GM12878 (cell line): Measurements from ENCODE around the gene CELSR1. TPM values are rescaled to one million over a fixed set of nuclear protein-coding genes. Genes with fewer than 3 reads are reported as not detected.

ENCODE experiments used
- ATAC-seq: fragments of 200-7000 bp; cut with Tn5 transposase; 3 replicates; pipeline ENCODE4 v1.9.1; 2020; ENCODE audit warnings: mild to moderate bottlenecking, moderate library complexity
- BruUV-seq: library from RNA; stranded (reverse); fragments of 400-500 nt; replicated peaks from 2 replicates; lab custom pipeline; 2021; lab: Mats Ljungman, UMichigan
- CTCF ChIA-PET: fragments of 300-600 bp; sonication (Branson Sonifier 250); formaldehyde crosslinking; extraction: SDS; loops from one replicate; lab custom pipeline; 2021; ENCODE audit warnings: inconsistent platforms; lab: Yijun Ruan, JAX
- POLR2A ChIA-PET: fragments of 350-600 bp; formaldehyde crosslinking; extraction: SDS; loops from one replicate; lab custom pipeline; 2021; ENCODE audit warnings: inconsistent platforms; lab: Charles Lee
- RAD21 ChIA-PET: fragments of 300-600 bp; sonication (Branson Sonifier 250); formaldehyde crosslinking; loops from one replicate; lab custom pipeline; 2023; ENCODE audit warnings: antibody characterized with exemption; ENCODE audit not compliant: unreplicated experiment; lab: Charles Lee
- SMC1A ChIA-PET: fragments of 300-600 bp; sonication (Branson Sonifier 250); formaldehyde crosslinking; loops from one replicate; lab custom pipeline; 2023; ENCODE audit not compliant: unreplicated experiment, uncharacterized antibody; lab: Charles Lee
- DNase-seq: peaks from one replicate; pipeline ENCODE4 v3.0.0-alpha.2; 2011; ENCODE audit warnings: low read depth, low spot score
- FAIRE-seq: peaks from 3 replicates; lab custom pipeline; 2011; peaks lifted over from hg19 to GRCh38; lab: Jason Lieb, UNC
- H2AFZ ChIP-seq: 2 replicates; pipeline ENCODE4 v1.6.0; 2011; ENCODE audit warnings: low read depth, low read length, control low read depth; ENCODE audit not compliant: control insufficient read depth
- H3K27ac ChIP-seq: 2 replicates; pipeline ENCODE4 v1.5.1; 2011; ENCODE audit warnings: control low read depth; ENCODE audit not compliant: control insufficient read depth, insufficient read depth
- H3K27me3 ChIP-seq, 2 experiments: replicated peaks in 1 of 2; 2 replicates each; pipeline versions ENCODE4 v1.6.0 to v1.6.1; 2011; ENCODE audit warnings: low read length in 1 of 2; ENCODE audit not compliant: control insufficient read depth in 2 of 2, insufficient read depth in 2 of 2
- H3K36me3 ChIP-seq, 2 experiments: 2 replicates each; pipeline ENCODE4 v1.5.1; 2011; ENCODE audit warnings: low read length in 1 of 2; ENCODE audit not compliant: control insufficient read depth in 2 of 2, insufficient read depth in 2 of 2
- H3K4me1 ChIP-seq: 2 replicates; pipeline ENCODE4 v1.6.1; 2011; ENCODE audit warnings: mild to moderate bottlenecking, low read length, moderate library complexity, mixed read lengths; ENCODE audit not compliant: control insufficient read depth, insufficient read depth
- H3K4me2 ChIP-seq: 2 replicates; pipeline ENCODE4 v1.6.0; 2011; ENCODE audit warnings: control low read depth; ENCODE audit not compliant: control insufficient read depth, insufficient read depth
- H3K4me3 ChIP-seq: fragments of 200-600 bp; sonication (generic); 2 replicates; pipeline ENCODE4 v1.5.1; 2016
- H3K79me2 ChIP-seq: 2 replicates; pipeline ENCODE4 v1.6.0; 2011; ENCODE audit warnings: low read length; ENCODE audit not compliant: control insufficient read depth, insufficient read depth
- H3K9ac ChIP-seq: 2 replicates; pipeline ENCODE4 v1.8.0; 2011; ENCODE audit warnings: low read length, control low read depth, mixed read lengths; ENCODE audit not compliant: control insufficient read depth, insufficient read depth
- H3K9me3 ChIP-seq: replicated peaks from 3 replicates; pipeline ENCODE4 v1.5.1; 2011; ENCODE audit warnings: mild to moderate bottlenecking, low read length; ENCODE audit not compliant: control insufficient read depth, insufficient read depth
- H4K20me1 ChIP-seq: 2 replicates; pipeline ENCODE4 v1.6.0; 2011; ENCODE audit not compliant: control insufficient read depth, insufficient read depth
- BCL3 ChIP-seq: IDR thresholded peaks from 2 replicates; pipeline ENCODE4 v1.6.1; 2011; ENCODE audit warnings: borderline replicate concordance, low read depth, mild to moderate bottlenecking, moderate library complexity, low read length; ENCODE audit not compliant: insufficient read depth, poor library complexity, severe bottlenecking
- CREB1 ChIP-seq: IDR thresholded peaks from 2 replicates; pipeline ENCODE4 v1.6.1; 2012; ENCODE audit warnings: low read depth, mild to moderate bottlenecking, inconsistent platforms
- E2F8 ChIP-seq: fragments of 450-650 bp; IDR thresholded peaks from 2 replicates; pipeline ENCODE4 v1.6.1; 2018; ENCODE audit warnings: mild to moderate bottlenecking, low read depth, moderate library complexity; ENCODE audit not compliant: partially characterized antibody
- ESRRA ChIP-seq: IDR thresholded peaks from 2 replicates; pipeline ENCODE4 v1.6.1; 2012; ENCODE audit warnings: mild to moderate bottlenecking, low read length, improper control_type of control experiment
- ETV6 ChIP-seq, 2 experiments: fragments of 450-650 bp in 1 of 2; IDR thresholded peaks in 1 of 2; conservative IDR thresholded peaks in 1 of 2; 2 replicates each; pipeline ENCODE4 v1.6.1; 2014; ENCODE audit warnings: antibody characterized with exemption in 1 of 2, borderline replicate concordance in 1 of 2, low read depth in 1 of 2, mild to moderate bottlenecking in 1 of 2, moderate library complexity in 1 of 2
- GATAD2B ChIP-seq: fragments of 450-650 bp; conservative IDR thresholded peaks from 2 replicates; pipeline ENCODE4 v1.6.1; 2017; ENCODE audit warnings: low read depth, mild to moderate bottlenecking, moderate library complexity
- HCFC1 ChIP-seq: fragments of 150-350 bp; IDR thresholded peaks from 2 replicates; pipeline ENCODE4 v1.6.1; 2014; ENCODE audit warnings: low read length
- HSF1 ChIP-seq: fragments of 150-350 bp; IDR thresholded peaks from 2 replicates; pipeline ENCODE4 v1.6.1; 2014; ENCODE audit warnings: mild to moderate bottlenecking, low read depth, low read length
- IRF4 ChIP-seq: IDR thresholded peaks from 2 replicates; pipeline ENCODE4 v1.6.1; 2011; ENCODE audit warnings: low read depth, low read length
- MTA3 ChIP-seq: IDR thresholded peaks from 2 replicates; pipeline ENCODE4 v1.6.1; 2012; ENCODE audit warnings: low read length, inconsistent platforms, borderline replicate concordance
- REST ChIP-seq: IDR thresholded peaks from 2 replicates; pipeline ENCODE4 v1.6.1; 2012; ENCODE audit warnings: mild to moderate bottlenecking, low read depth, low read length
- SMAD1 ChIP-seq: fragments of 450-650 bp; IDR thresholded peaks from 2 replicates; pipeline ENCODE4 v1.6.1; 2018; ENCODE audit warnings: mild to moderate bottlenecking, low read depth; ENCODE audit not compliant: partially characterized antibody
- SMARCA5 ChIP-seq: fragments of 450-650 bp; IDR thresholded peaks from 2 replicates; pipeline ENCODE4 v1.6.1; 2017; ENCODE audit warnings: mild to moderate bottlenecking
- TBL1XR1 ChIP-seq: IDR thresholded peaks from 2 replicates; pipeline ENCODE4 v1.6.1; 2012; ENCODE audit warnings: low read depth, low read length, improper control_type of control experiment
- WGBS: methylation state at CpG from one replicate; pipeline ENCODE4 v1.1.6; 2016; ENCODE audit warnings: low lambda C conversion rate; ENCODE audit not compliant: insufficient replicate concordance, insufficient coverage; ENCODE audit errors: missing lambda C conversion rate; 5-methylcytosine and 5-hydroxymethylcytosine counted together
- in situ Hi-C: fragments of 300-500 bp; cut with MboI; formaldehyde crosslinking; loops from 9 replicates; pipeline ENCODE4 v1.14.3; 2018; ENCODE audit warnings: mixed read lengths
- intact Hi-C: fragments of 100-400 bp; cut with micrococcal nuclease; formaldehyde crosslinking; loops from one replicate; pipeline ENCODE4 v1.14.2; 2022; ENCODE audit not compliant: unreplicated experiment
- polyA plus RNA-seq, 11 experiments: library from polyadenylated mRNA; depleted of rRNA in 4 of 11; unstranded in 6 of 11; stranded (reverse) in 5 of 11; fragments of >200 nt; fragmentation: Nextera tagmentation in 4 of 11; fragmentation: Illumina TruSeq in 1 of 11; extraction: Ambion mirVana in 4 of 11; extraction: Trizol in 1 of 11; gene quantifications; 1 replicate in 1 of 11; 2 replicates in 10 of 11; pipeline versions ENCODE4 v1.2.1 to v1.2.3, GENCODE V29; 2011 to 2016; ENCODE audit warnings: inconsistent platforms in 2 of 11, missing spikeins in 2 of 11, low read depth in 1 of 11
- total RNA-seq, 4 experiments: library from RNA; depleted of rRNA in 3 of 4; stranded (reverse); fragments of >200 nt in 3 of 4; fragmentation: Illumina TruSeq in 1 of 4; extraction: Trizol in 1 of 4; gene quantifications; 2 replicates each; pipeline versions ENCODE4 v1.2.1 to v1.2.3, GENCODE V29; 2013 to 2021

The CELSR1 gene
- total and polyA plus RNA-seq, 10 of the 15 experiments (the other 5 are each of a cell fraction or from before 2014, with no cell fraction given), result 0.05 to 1.7 (median 0.35) TPM; not detected in 2

GRCh38 chr22:46377525-46378425 is 159.6 kb downstream of the CELSR1 start:
- Histone ChIP-seq H3K9ac (no peak overlapping the region), H2AFZ (no peak overlapping the region), H3K27me3 (no peaks in the 10 kb centered on the region), H3K79me2 (no peaks in the 10 kb centered on the region), H3K27ac (no peak overlapping the region), H3K4me2 (no peak overlapping the region), H3K9me3 (peaks cover 3% of the 10 kb centered on the region; the same call in 2 of the 3 replicates), H3K36me3 (no peaks in the 10 kb centered on the region), H4K20me1 (no peaks in the 10 kb centered on the region), H3K4me1 (peaks cover 6% of the 10 kb centered on the region), H3K4me3 (no peak overlapping the region)
- in situ Hi-C loops, result no loop called here
- ChIA-PET SMC1A (no interaction called here), RAD21 (no interaction called here), CTCF (no interaction called here), POLR2A (no interaction called here)
- WGBS, result 57% methylated on average over 25 of the region's 27 CpGs
- no peak for DNase-seq
- FAIRE-seq, result no peak
- ATAC-seq, result no peak
- no TSS peak for BruUV-seq
- intact Hi-C loops, result no loop called here
- TF ChIP-seq TBL1XR1, result no peak
- TF ChIP-seq BCL3, result no peak
- no peak for TF ChIP-seq ETV6 (conservative IDR thresholded peaks at IDR 0.05 in 1 of 2, IDR thresholded peaks at IDR 0.05 in 1 of 2; ENCODE audit: borderline replicate concordance in 1 of 2, low read depth in 1 of 2)
- TF ChIP-seq CREB1, result no peak
- no peak for TF ChIP-seq MTA3
- TF ChIP-seq HSF1, result no peak
- no peak for TF ChIP-seq SMARCA5
- TF ChIP-seq HCFC1, result no peak
- TF ChIP-seq GATAD2B, result no peak
- no peak for TF ChIP-seq SMAD1
- no peak for TF ChIP-seq IRF4
- TF ChIP-seq E2F8, result no peak
- no peak for TF ChIP-seq REST
- no peak for TF ChIP-seq ESRRA
